Measurements from ENCODE around the gene RORC.
A peak's percentile ranks its signal among the peaks of the same experiment; 100 is the strongest.

RORC gene

GRCh38 chr1:151800830-151801229, 30.8 kb downstream of the RORC start:
- Mint-ChIP-seq H3K27me3 (ENCODE audit: low read depth) (peaks cover 49% of the 10 kb centered on the region), H3K9me3 (no peaks in the 10 kb centered on the region), H3K36me3 (ENCODE audit: low read depth) (no peaks in the 10 kb centered on the region), H3K4me1 (no peaks in the 10 kb centered on the region), H3K27ac (no peak overlapping the region), H3K4me3 (no peak overlapping the region)
- TF ChIP-seq, protein P1, sequence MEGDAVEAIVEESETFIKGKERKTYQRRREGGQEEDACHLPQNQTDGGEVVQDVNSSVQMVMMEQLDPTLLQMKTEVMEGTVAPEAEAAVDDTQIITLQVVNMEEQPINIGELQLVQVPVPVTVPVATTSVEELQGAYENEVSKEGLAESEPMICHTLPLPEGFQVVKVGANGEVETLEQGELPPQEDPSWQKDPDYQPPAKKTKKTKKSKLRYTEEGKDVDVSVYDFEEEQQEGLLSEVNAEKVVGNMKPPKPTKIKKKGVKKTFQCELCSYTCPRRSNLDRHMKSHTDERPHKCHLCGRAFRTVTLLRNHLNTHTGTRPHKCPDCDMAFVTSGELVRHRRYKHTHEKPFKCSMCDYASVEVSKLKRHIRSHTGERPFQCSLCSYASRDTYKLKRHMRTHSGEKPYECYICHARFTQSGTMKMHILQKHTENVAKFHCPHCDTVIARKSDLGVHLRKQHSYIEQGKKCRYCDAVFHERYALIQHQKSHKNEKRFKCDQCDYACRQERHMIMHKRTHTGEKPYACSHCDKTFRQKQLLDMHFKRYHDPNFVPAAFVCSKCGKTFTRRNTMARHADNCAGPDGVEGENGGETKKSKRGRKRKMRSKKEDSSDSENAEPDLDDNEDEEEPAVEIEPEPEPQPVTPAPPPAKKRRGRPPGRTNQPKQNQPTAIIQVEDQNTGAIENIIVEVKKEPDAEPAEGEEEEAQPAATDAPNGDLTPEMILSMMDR (IDR thresholded peaks at IDR 0.05; ENCODE audit: unreplicated experiment in 3 of 3), result no peak

DNA sequence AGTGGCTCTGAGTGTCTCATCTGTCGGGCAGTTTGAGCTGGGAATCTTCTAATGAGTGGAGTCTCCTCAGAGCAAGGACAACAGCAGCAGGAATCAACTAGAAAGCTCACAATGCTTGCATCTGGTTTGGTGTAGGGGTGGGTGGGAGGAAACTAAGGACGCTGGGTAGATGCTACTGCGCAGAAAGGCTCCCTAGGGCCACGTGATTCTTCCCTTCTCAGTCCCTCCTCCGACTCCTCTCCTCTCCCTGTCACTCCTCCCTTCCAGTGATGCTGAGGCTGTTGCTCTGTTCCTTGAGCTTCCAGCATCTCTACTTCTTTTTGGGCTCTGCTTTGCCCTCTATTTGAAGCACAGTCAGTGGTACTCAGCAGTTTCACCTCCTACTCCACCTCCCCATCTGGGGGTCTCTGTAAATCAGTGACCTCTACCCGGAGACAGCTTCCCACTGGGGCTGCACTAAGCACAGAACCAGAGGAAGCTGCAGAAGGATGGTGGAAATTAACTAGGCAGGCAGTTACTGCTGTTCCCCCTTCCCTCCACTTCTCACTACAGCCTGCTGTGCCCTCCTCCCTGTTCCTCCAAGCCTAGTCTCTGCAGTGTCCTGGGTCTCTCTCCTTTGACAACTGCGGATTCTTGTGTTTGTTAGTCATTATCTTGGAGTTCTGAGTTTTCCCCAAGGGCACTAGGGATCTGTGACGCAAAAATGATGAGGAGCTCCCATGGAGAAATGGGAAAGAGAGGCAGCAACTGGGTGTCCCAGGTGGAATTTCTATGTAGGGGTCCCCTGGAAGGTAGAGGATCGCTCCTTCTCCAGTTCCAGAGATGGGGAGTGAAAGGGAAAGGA, 32.2 kb downstream of the RORC start:
- Mint-ChIP-seq H3K4me1 (no peaks in the 10 kb centered on the region), H3K27ac (no peak overlapping the region), H3K4me3 (no peak overlapping the region), H3K27me3 (ENCODE audit: low read depth) (peaks cover 44% of the 10 kb centered on the region), H3K36me3 (ENCODE audit: low read depth) (no peaks in the 10 kb centered on the region), H3K9me3 (no peaks in the 10 kb centered on the region)
- TF ChIP-seq, protein P1 (IDR thresholded peaks at IDR 0.05; ENCODE audit: unreplicated experiment in 3 of 3), result no peak

- H3K36me3 Mint-ChIP-seq (ENCODE audit: low read depth), result no peaks in the 10 kb centered on the region
- TF ChIP-seq, protein P1 (IDR thresholded peaks at IDR 0.05; ENCODE audit: unreplicated experiment in 3 of 3), result no peak
- H3K4me1 Mint-ChIP-seq, result no peaks in the 10 kb centered on the region
- H3K27me3 Mint-ChIP-seq (ENCODE audit: low read depth), result peaks cover 39% of the 10 kb centered on the region
- H3K9me3 Mint-ChIP-seq, result no peaks in the 10 kb centered on the region
- no peak overlapping the region for H3K4me3 Mint-ChIP-seq
- H3K27ac Mint-ChIP-seq, result no peak overlapping the region
Measured at GRCh38 chr1:151798571-151798970, 33.0 kb downstream of the RORC start.

- H3K27me3 Mint-ChIP-seq (ENCODE audit: low read depth), result peaks cover 22% of the 10 kb centered on the region
- no peaks in the 10 kb centered on the region for H3K36me3 Mint-ChIP-seq (ENCODE audit: low read depth)
- peaks cover 3% of the 10 kb centered on the region for H3K4me1 Mint-ChIP-seq
- peak overlapping the region in 2 of 3 experiments; percentile 37 to 43 for H3K27ac Mint-ChIP-seq
- H3K9me3 Mint-ChIP-seq, result no peaks in the 10 kb centered on the region
- peak overlapping the region; percentile 85 to 90 (median 89) for H3K4me3 Mint-ChIP-seq
- TF ChIP-seq, protein P1 (IDR thresholded peaks at IDR 0.05; ENCODE audit: unreplicated experiment in 3 of 3), result no peak
Measured at GRCh38 chr1:151790940-151791651, 40.5 kb downstream of the RORC start.

DNA sequence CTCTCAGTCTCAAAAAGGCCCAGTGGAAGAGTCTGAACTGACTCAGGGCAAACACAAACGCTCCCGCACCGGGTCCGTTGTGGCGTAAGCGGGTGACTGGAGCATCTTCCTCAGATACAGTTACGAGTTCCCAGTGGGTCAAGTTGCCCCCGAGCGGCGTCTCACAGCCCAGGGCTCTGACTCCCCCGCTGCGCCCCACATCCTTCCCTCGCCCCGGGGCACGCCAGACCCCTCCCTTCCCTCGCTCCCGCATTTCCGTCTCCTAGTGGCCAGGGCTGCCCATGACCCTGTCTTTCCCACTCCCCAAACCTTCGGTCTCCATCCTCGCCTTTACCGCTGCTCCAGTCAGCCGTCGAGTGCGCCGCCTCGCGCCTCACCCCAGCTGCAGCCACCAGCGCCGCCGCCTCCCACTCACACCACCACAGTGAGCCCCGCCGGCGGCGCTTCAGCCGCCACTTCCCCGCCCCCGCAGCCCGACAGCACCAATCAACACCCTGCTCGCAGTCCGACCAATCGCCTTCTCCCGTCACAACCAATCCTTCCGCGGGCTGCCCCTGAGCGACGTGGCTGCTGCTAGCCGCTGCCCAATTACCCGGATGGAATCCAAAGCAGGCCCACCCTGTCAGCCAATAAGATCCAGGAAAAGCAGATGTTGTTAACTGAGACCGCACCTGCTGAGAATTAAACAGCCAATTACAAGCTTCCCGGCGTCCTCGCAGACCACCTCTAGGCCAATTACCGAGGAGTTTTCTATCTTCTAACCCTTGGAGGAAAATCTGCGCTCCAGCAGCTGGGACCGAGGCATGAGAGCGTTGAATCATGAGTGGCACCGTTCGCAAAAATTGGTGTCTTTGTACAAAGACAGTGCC, 41.3 kb downstream of the RORC start, which contains the start of gene TDRKH:
TSS of gene TDRKH (minus strand) at position 430 of the 869 bp plus-strand sequence. CDS start 7,478 bp downstream, outside the sequence.
- Mint-ChIP-seq H3K27ac (peak within 1 kb of the TSS in 2 of 3 experiments; percentile 37 to 43), H3K4me3 (peak within 1 kb of the TSS; percentile 85 to 90 (median 89)), H3K9me3 (no peaks in the 10 kb centered on the region), H3K27me3 (ENCODE audit: low read depth) (peaks cover 22% of the 10 kb centered on the region), H3K4me1 (peaks cover 3% of the 10 kb centered on the region), H3K36me3 (ENCODE audit: low read depth) (no peaks in the 10 kb centered on the region)
- TF ChIP-seq, protein P1 (IDR thresholded peaks at IDR 0.05; ENCODE audit: unreplicated experiment in 3 of 3), result peak in 2 of 3 experiments; percentile 27
